ENCODE results near the gene LNPEP.

The LNPEP gene

DNA sequence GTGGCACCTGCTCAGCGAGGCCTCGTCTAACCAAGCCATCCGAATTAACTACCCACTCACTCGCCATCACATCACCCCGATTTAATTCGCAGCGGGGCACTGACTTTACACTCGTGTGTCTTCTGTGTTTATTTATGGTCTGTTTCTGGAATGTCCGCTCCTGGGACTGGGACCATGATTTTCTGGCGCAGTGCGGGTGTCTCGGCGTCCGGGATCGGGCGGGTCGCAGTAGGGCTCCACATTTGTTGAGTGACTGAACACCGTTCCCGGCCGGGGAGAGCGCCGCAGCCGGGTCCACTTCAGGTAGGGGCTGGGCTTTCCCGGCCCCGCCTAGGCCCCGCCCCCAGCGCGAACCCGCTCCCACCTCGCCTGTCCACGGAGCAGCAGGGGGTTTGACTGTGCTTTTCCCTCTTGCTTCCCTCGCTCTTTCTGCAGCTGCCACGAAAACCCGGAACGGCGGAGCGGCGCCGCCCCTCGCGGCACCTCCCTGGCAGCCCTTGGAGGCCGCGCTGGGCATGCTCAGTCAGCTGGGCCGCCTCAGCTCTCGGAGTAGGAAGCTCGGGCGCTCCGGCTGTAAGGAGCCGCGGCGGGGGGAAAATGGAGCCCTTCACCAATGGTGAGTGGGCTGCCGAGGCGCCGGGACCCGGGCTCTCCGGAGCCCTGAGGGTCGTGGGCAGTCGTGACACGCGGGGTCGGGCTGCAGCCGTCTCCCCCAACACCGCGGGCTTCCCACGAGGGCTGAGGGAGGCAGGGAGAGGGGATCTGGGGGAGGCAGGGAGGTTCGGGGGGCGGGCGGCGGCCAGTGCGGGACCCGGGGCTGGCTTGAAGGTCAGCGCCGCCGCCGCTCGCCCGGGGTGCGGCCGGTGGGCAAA is at the start of gene LNPEP:
Gene LNPEP (plus strand): TSS at position 522 of the 872 bp plus-strand sequence. CDS start 76 bp downstream, at position 598.
- peak; percentile 72 to 97 (median 94) for DNase-seq

DNA sequence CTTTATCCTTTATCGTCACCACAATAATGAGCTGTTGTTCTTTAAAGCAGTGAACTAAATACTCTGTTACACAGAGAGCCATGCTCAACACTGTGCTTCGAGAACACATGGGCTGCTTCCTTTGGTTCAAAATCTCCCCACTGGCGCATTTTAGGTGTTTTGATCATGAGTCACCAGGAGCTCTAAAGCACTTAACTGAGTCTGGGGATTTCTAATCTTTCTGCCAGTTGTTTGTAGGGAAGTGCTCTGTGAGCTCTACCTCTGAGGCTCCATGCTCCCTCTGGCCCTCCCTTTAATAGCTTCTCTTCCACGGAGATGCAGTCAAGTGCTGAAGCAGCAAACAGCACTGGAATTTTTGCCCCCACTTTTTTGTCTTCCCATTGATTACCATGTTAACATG is 42.5 kb upstream of the LNPEP start:
- DNase-seq: no peak

DNA sequence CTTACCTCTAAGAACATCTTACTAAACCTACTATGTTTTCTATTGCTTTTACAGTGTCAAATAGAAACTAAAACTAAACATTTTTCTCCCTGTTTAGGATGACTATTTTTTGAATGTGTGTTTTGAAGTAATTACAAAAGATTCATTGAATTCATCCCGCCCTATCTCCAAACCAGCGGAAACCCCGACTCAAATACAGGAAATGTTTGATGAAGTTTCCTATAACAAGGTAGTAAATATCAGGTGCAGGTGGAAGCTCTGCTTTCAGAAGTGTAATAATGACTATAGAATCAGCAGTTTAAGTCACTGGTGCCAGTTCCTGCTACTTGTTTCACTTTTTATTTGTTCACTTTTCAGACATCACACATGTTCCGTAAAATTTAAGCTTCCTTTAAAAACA is 39.6 kb upstream of the LNPEP start:
- DNase-seq: no peak

DNA sequence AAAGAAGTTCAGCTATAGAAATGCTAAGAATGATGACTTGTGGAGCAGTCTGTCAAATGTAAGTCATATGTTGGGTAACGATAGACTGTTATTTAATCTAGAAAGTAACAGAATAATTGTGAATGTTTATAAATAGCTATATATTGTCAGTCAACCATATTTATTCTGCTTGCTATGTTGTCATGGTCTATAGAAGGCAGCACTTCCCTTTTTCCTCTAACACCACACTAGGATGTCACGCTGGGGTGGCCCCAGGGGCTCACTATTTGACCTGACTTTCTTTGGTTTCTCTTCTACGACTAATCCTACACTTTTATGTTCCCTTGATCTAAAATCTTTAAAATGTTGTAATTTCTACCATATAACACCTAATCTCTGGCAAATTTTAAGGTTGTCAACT is 39.1 kb upstream of the LNPEP start:
- no peak for DNase-seq

DNA sequence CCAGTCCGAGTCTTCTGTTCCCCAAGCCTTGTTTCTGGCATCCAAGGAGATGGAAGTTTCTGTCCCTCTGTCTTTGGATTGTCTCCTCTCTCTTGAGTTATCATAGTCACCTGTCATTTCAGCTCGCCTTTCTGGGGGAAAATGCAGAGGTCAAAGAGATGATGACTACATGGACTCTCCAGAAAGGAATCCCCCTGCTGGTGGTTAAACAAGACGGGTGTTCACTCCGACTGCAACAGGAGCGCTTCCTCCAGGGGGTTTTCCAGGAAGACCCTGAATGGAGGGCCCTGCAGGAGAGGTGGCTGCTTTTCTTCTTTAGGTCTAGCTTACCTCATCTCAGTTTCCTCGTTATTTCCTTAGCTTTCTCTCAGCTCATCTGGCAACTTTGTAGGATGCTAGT is 34.5 kb upstream of the LNPEP start:
- DNase-seq: no peak

DNA sequence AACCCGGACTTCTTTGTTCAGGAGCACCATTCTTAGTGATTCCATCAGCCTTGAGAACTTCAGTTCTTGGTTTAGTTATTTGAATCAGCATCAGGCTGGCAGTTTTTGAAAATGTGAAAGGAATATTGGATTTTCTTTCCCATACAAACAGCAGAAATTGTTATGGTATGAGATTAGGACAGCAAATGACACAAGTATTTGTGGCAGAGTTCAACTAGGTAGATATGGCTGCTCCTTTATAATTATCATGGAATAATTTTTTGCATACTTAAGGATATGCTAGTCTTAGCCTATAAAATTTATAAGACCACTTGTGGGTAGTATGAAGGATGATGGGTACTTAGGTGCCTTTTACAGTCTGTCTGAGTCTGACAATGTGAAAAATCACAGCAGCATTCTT is 34.0 kb upstream of the LNPEP start:
- no peak for DNase-seq

DNA sequence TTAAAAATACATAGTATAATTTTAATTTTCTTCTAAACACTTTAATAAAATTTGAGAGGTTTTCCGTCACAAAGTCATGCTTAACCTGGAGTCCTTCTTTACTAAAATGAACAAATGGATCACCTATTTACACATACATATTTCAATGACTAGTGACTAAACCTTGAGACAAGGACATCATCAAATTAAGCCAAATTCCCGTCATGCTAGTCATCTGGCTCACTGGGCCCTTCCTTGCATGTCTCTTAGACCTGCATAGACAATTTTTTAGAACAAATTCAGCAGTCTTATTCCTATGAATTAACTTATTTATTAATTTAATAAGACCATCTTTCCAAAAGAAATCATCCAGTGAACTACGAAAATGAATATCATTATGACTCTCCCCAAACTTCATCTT is 33.0 kb upstream of the LNPEP start:
- DNase-seq: no peak

DNA sequence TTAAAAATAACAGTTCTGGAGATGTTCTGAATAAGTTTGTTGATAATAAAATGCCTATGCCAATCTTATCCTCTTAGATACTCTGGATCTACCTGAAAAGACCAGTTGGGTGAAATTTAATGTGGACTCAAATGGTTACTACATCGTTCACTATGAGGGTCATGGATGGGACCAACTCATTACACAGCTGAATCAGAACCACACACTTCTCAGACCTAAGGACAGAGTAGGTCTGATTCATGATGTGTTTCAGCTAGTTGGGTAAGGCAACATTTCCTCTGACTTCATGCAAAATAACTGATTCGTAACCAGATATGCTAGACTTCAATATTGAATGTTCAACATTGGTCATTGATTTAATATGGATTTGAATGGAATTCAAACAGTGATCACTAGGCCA is 32.6 kb upstream of the LNPEP start:
- no peak for DNase-seq

DNA sequence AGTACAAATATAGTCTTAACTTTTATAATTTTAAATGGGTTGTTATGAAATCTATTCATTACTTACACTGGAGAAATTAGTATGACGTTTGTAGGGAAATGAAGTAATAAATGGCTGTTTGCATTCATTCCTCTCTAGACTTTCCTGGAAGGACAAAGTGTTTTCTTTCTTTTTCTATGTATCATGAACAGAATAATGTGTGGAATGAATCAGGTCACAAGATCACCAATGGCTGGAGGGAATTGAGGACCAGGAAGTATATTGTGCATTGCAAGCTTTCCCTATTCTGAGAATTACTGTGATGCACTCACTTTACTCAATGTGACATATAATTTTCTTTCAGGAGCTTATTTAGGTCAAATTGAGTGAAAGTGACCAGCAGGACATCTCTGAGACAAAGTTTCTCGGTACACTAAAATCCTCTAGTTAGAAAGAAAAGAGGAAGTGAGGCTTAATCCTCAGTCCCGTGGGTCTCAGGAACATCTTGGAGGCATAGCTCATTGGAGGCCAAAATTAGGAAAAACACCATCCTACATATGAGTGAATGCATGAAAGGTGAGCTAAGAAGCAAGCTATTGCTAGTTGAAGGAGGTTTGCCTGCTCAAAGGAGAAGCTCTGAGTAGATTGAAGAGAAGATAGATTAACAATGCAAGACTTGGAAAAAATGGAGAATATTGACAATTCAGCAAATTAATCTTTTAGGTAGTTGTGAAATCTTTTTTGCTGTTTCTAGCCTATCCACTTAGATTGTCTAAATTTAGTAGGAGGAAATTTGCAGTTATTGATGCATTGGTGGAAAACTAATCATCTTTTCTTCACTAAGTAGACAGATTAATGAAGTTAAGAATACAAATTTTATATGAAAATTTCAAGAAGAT is 31.6 kb upstream of the LNPEP start:
- no peak for DNase-seq

DNA sequence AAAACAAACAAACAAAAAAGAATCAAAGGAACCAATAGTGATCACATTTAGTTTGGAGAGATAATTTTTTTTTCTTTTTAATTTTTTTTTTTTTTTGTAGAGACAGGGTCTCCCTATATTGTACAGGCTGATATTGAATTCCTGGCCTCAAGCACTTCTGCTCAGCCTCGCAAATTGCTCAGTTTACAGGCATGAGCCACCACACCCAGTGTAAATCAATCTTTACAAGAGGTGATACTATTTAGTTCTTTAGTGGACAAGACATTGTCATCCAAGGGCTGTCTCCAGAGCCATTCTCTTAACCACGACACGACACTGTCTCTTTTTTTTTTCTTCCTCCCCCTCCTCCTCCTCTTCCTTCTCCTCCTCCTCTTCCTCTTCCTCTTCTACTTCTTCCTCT is 30.0 kb upstream of the LNPEP start:
- no peak for DNase-seq

DNA sequence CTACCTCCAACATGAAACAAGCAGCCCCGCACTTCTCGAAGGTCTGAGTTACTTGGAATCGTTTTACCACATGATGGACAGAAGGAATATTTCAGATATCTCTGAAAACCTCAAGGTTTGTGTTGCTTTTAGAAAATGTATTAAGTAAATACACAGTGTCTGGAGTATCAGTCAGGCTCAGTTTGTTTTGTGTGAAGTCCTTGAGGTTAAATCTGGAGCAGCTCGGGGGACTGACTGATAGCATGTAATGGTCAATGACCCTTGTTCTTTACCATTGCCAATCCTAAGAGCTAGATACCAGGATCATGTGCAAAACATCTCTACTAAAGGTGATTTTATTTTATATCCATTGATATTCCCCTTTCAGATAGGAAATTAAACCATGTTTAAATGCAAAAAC is 26.9 kb upstream of the LNPEP start:
- DNase-seq: no peak

DNA sequence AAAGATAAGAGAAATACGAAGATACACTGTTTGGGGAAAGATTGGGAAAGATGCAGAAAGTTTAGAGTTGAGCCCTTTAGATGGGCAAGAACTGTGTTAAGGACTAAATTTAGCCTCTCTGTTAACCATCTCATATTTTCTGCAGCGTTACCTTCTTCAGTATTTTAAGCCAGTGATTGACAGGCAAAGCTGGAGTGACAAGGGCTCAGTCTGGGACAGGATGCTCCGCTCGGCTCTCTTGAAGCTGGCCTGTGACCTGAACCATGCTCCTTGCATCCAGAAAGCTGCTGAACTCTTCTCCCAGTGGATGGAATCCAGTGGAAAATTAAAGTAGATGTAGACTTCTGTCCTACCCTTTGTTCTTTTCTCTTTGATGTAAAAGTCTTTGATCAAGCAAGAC is 26.4 kb upstream of the LNPEP start:
- DNase-seq: no peak

DNA sequence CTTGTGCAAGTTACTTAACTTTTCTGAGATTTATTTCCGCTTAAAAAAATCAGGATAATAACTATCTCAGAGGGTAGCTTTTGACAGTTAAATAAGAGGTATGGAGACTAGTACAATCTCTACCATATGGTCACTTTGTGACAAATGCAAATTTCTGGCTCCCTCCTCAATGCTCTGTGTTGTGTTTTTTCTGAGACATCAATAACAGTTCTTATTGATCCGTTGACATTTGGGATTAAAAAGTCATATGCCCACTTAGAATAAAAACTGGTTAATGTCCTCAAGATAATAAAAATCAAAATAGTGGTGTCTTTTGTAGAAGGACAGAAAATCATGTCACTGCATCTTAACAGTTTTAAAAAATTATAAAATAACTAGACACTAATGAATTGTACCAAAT is 24.7 kb upstream of the LNPEP start:
- no peak for DNase-seq

DNA sequence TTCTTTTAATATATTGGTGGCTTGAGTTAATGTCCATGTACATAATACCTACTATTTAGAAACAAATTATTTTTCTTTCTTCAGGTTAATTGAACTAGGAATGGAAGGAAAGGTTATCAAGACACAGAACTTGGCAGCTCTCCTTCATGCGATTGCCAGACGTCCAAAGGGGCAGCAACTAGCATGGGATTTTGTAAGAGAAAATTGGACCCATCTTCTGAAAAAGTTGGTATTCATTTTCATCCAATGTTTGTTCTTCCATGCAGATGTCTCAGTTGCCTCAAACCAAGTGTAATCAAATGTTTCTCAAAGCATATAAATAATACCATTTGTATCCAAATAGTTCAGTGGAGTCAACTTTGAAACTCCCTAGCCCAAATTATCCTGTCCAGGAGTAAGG is 22.6 kb upstream of the LNPEP start:
- DNase-seq: no peak

DNA sequence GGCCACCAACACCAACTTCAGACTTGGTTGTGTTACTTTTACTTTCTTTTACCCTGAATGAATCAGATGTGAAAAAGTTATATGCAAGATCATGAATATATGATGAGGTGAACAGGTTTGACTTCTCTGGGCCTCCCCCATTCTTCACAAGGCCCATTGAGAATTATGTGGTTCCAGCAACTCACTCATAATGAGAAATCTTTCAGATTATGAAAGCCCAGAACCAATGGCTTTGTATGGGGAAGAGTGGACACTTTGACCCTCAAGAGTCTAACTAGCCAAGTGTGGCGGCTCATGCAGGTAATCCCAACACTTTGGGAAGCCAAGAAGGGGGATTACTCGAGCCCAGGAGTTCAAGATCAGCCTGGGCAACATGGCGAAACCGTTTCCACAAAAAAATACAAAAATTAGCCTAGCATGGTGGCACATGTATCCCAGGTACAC is 16.1 kb upstream of the LNPEP start:
- DNase-seq: no peak

DNA sequence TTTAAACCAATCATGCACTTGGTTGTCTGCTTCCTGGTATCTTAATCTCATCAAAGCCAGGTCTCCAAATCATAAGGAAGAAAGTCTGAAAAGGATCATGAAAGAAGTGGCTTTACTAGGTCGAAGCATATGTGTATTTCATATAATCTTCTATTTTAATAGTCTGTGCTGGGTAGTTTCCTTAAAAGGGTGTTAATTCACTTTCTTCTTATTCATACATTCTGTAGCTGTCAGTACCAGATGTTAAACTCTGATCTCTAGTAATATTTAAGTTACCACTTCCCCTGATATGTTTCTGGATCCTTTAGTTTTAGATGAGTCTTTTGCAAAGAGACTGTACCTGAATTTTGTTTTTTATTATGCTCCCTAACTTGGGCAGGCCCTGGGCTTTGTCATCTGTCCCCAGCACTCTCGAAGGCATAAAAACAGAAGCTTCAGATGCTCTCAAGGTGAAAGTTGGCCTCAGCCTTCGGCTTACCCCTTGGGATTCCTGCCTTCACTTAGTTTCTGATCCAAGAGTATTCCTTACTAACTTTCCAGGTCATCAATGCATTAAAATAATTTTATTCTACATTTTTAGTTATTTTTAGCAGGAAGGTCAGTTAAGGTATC is 15.0 kb upstream of the LNPEP start:
- no peak for DNase-seq

DNA sequence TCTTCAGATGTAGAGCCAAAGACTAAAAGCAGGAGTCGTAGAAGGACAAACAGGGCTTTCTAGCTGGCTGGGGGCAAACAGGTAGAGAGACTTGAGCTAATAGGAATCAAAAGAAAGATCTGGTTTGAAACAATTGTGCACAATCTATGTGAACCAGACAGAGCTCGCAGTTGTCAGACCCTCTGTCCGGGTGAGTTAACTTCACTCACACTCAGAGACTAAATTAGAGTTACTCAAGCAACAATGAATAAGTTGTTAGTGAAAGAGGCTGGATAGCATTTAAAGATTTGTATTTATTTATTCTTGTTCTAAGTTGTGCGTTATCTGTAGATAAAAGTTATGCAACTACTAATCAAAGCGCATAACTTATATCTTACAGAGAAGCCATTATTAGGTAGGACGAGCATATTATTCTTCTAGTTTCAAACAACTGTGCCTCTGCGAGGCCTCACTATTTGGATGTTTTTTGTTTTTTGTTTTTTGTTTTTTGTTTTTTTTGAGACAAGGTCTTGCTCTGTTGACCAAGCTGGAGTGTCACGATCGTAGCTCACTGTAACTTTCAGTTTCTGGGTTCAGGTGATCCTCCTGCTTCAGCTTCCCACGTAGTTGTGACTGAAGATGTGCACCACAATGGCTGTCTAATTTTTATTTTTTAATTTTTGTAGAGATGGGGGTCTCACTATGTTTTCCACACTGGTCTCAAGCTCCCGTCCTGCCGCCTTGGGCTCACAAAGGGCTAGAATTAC is 13.2 kb upstream of the LNPEP start:
- no peak for DNase-seq

DNA sequence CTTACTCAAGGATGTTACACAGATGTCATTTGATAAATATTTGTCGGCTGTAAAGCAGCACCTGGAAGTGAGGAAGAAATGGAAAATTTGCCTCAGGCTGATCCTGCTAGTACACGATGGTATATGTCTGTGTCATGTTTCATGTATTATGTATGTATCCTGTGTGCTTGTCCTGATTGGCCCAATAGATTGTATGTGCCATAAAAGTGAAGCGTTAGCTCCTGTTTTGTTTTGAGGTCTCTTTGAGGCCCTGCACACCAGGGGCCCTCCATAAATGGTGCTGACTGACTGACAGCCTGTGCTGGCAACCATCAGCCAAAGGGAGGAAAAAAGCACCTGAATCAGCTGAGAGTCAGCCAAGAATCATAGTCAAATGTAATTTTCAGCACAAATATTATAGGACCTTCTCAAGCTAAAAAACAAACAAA is 11.8 kb upstream of the LNPEP start:
- no peak for DNase-seq

DNA sequence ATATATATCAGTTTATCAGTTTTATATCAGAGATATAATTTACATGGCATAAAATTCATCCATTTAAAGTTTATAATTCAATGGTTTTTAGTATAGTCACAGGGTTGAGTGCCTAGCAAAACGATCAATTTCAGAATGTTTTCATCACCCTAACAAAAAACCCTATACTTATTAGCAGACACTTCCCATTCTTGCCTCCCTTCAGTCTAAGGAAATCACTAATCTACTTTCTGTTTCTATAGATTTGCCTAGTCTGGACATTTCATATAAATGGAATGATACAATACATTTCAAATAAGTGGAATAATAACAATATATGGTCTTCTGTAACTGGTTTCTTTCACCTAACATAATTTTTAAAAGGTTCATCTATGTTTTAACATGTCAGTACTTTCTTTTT is 9.6 kb upstream of the LNPEP start:
- DNase-seq: no peak

DNA sequence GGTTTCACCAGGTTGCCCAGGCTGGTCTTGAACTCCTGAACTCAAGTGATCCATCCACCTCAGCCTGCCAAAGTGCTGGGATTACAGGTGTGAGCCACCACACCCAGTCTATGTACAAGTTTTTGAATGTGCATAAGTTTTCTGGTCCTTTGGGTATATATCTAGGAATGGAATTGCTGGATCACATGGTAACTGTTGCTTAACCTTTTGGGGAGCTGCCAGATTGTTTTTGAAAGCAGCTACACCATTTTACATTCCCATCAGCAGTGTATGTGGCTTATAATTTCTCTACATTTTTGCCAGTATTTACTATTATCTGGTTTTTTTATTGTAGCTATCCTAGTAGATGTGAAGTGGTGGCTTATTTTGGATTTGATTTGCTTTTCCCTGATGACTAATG is 8.9 kb upstream of the LNPEP start:
- DNase-seq: no peak

Measured in nucleus accumbens (tissue), 56 donors.